ENCODE measurements around the gene RAB20. TPM values are rescaled to one million over a fixed set of nuclear protein-coding genes. Genes with fewer than 3 reads are reported as not detected.

RAB20 gene
- total RNA-seq, 1 experiment from 2014 or later: 7.9 TPM

- POLR2A ChIA-PET: no interaction called here
- BruUV-seq (replicated peaks): no TSS peak
- in situ Hi-C loops (cut with HindIII; ENCODE audit: low pct_unique_long_range_greater_than_20kb, low sequenced_read_pairs) (no loop called here), intact Hi-C loops (cut with micrococcal nuclease; ENCODE audit: unreplicated experiment) (no loop called here)
- ATAC-seq (no peak), DNase-seq (ENCODE audit: low read depth, low spot score) (no peak)
- Histone ChIP-seq H3K4me3 (ENCODE audit: low read depth in 2 of 2, low read length in 2 of 2) (no peak overlapping the region), H3K27me3 (ENCODE audit: control insufficient read depth, insufficient read depth, low read length) (no peaks in the 10 kb centered on the region), H3K9me3 (ENCODE audit: control insufficient read depth, insufficient read depth, low read depth, low read length) (no peaks in the 10 kb centered on the region), H3K4me1 (ENCODE audit: control insufficient read depth, insufficient read depth, low read length) (no peaks in the 10 kb centered on the region), H3K27ac (ENCODE audit: low read length) (no peak overlapping the region), H3K36me3 (ENCODE audit: control insufficient read depth, insufficient read depth, low read length) (no peaks in the 10 kb centered on the region)
- TF ChIP-seq, protein P1, sequence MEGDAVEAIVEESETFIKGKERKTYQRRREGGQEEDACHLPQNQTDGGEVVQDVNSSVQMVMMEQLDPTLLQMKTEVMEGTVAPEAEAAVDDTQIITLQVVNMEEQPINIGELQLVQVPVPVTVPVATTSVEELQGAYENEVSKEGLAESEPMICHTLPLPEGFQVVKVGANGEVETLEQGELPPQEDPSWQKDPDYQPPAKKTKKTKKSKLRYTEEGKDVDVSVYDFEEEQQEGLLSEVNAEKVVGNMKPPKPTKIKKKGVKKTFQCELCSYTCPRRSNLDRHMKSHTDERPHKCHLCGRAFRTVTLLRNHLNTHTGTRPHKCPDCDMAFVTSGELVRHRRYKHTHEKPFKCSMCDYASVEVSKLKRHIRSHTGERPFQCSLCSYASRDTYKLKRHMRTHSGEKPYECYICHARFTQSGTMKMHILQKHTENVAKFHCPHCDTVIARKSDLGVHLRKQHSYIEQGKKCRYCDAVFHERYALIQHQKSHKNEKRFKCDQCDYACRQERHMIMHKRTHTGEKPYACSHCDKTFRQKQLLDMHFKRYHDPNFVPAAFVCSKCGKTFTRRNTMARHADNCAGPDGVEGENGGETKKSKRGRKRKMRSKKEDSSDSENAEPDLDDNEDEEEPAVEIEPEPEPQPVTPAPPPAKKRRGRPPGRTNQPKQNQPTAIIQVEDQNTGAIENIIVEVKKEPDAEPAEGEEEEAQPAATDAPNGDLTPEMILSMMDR (IDR thresholded peaks at IDR 0.05): no peak
- no peak for TF ChIP-seq POLR2AphosphoS5 (IDR thresholded peaks at IDR 0.05; ENCODE audit: low read depth, low read length)
- CTCF ChIA-PET: no interaction called here
Observed at GRCh38 chr13:110475117-110475516, 86.4 kb downstream of the RAB20 start.

DNA sequence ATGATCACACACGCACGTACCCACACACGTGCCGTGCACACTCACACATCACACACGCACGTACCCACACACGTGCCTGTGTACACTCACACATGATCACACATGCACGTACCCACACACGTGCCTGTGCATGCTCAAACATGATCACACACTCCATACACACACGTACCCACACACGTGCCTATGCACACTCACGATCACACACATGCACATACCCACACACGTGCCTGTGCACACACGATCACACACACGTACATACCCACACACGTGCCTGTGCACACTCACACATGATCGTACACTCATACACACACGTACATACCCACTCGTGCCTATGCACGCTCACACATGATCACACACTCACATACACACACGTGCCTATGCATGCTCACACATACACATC is 86.8 kb downstream of the RAB20 start:
- H3K9me3 ChIP-seq (ENCODE audit: control insufficient read depth, insufficient read depth, low read depth, low read length): no peaks in the 10 kb centered on the region
- TF ChIP-seq POLR2AphosphoS5 (IDR thresholded peaks at IDR 0.05; ENCODE audit: low read depth, low read length) (no peak), TCF7L2 (IDR thresholded peaks at IDR 0.05; ENCODE audit: low read depth, low read length) (no peak), SIN3A (IDR thresholded peaks at IDR 0.05; ENCODE audit: borderline replicate concordance, insufficient read depth, low read depth, low read length) (no peak)
- TF ChIP-seq, protein P1 (IDR thresholded peaks at IDR 0.05): no peak
- TF ChIP-seq, protein P2, sequence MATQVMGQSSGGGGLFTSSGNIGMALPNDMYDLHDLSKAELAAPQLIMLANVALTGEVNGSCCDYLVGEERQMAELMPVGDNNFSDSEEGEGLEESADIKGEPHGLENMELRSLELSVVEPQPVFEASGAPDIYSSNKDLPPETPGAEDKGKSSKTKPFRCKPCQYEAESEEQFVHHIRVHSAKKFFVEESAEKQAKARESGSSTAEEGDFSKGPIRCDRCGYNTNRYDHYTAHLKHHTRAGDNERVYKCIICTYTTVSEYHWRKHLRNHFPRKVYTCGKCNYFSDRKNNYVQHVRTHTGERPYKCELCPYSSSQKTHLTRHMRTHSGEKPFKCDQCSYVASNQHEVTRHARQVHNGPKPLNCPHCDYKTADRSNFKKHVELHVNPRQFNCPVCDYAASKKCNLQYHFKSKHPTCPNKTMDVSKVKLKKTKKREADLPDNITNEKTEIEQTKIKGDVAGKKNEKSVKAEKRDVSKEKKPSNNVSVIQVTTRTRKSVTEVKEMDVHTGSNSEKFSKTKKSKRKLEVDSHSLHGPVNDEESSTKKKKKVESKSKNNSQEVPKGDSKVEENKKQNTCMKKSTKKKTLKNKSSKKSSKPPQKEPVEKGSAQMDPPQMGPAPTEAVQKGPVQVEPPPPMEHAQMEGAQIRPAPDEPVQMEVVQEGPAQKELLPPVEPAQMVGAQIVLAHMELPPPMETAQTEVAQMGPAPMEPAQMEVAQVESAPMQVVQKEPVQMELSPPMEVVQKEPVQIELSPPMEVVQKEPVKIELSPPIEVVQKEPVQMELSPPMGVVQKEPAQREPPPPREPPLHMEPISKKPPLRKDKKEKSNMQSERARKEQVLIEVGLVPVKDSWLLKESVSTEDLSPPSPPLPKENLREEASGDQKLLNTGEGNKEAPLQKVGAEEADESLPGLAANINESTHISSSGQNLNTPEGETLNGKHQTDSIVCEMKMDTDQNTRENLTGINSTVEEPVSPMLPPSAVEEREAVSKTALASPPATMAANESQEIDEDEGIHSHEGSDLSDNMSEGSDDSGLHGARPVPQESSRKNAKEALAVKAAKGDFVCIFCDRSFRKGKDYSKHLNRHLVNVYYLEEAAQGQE (IDR thresholded peaks at IDR 0.05; ENCODE audit: insufficient read depth in 1 of 2, low read depth in 2 of 2, low read length in 1 of 2): no peak
- intact Hi-C loops (cut with micrococcal nuclease; ENCODE audit: unreplicated experiment) (no loop called here), in situ Hi-C loops (cut with HindIII; ENCODE audit: low pct_unique_long_range_greater_than_20kb, low sequenced_read_pairs) (no loop called here)
- H3K27ac ChIP-seq (ENCODE audit: low read length): no peak overlapping the region
- no peak for DNase-seq (ENCODE audit: low read depth, low spot score)
- ATAC-seq: no peak
- CTCF ChIA-PET: no interaction called here
- H3K27me3 ChIP-seq (ENCODE audit: control insufficient read depth, insufficient read depth, low read length): no peaks in the 10 kb centered on the region
- H3K4me1 ChIP-seq (ENCODE audit: control insufficient read depth, insufficient read depth, low read length): no peaks in the 10 kb centered on the region
- POLR2A ChIA-PET: no interaction called here
- no TSS peak for BruUV-seq (replicated peaks)
- no peaks in the 10 kb centered on the region for H3K36me3 ChIP-seq (ENCODE audit: control insufficient read depth, insufficient read depth, low read length)
- no peak overlapping the region for H3K4me3 ChIP-seq (ENCODE audit: low read depth in 2 of 2, low read length in 2 of 2)

Other genes starting within 250 kb of the RAB20 start
- 15.1 TPM for gene NAXD, start 53.8 kb upstream of the RAB20 start, total RNA-seq (2021; ENCODE audit: unreplicated experiment)
- 31.9 TPM for gene CARS2, start 144.4 kb upstream of the RAB20 start, total RNA-seq (2021; ENCODE audit: unreplicated experiment)
- 9.2 TPM for gene ING1, start 152.0 kb upstream of the RAB20 start, total RNA-seq (2021; ENCODE audit: unreplicated experiment)